ENCODE measurements around the gene ZNF497. TPM values are rescaled to one million over a fixed set of nuclear protein-coding genes. Genes with fewer than 3 reads are reported as not detected.
A peak's percentile ranks its signal among the peaks of the same experiment; 100 is the strongest.

The ZNF497 gene
- total and polyA plus RNA-seq, 9 of the 15 experiments (the other 6 are each of a cell fraction or from before 2014, with no cell fraction given): 0.06 to 0.98 (median 0.44) TPM; not detected in 1

DNA sequence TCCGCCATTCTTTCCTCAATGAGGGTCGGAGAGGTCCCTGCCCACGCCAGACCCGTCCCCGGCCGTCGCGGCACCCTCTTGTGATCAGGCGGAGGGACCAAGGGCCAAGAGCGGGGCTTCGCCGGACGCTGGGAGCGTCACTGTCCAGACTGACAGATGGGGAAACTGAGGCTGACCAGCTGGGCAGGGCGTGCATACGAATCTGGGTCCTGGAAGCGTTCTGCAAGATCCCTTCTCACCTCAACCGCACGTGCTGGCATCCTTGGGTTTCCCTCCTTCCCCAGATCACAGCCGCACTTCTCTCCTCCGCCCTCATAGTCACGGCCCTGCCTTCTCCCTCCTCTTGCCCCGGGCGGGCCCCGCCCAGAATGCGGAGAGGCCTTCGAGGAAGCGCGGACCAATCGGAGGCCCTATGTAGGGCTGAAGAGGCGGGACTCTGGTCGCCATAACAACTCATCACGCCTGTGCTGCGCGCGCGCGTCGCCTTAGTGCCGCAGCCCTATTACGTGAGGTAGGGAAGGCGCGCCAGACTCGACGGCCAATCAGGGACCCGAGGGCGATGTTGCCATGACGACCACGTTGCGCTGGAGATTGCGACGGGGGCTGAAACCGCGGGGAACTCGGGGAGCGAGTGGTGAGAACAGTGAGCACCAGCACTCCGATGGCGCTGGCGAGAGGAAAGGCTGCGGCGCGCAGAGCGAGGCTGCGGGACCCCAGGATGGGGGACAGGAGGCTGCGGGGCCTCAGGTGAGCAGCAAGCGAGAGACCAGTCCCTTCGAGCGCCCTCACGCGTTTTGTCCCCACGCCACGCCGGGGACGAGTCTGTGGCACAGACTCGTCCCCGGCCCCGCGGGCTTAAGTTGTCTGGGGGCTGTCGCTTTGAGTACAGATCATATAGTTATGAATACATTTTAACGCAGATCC lies 38.6 kb upstream of the ZNF497 start (continued):
- TF ChIP-seq IFI16 (CRISPR knock-in tag; IDR thresholded peaks at IDR 0.05): no peak
- no peak for TF ChIP-seq ZNF197 (CRISPR knock-in tag; IDR thresholded peaks at IDR 0.05; ENCODE audit: low read depth)
- no peak for TF ChIP-seq SMC3 (conservative IDR thresholded peaks at IDR 0.05; ENCODE audit: insufficient read depth, low read depth, low read length)
- TF ChIP-seq, protein P1, sequence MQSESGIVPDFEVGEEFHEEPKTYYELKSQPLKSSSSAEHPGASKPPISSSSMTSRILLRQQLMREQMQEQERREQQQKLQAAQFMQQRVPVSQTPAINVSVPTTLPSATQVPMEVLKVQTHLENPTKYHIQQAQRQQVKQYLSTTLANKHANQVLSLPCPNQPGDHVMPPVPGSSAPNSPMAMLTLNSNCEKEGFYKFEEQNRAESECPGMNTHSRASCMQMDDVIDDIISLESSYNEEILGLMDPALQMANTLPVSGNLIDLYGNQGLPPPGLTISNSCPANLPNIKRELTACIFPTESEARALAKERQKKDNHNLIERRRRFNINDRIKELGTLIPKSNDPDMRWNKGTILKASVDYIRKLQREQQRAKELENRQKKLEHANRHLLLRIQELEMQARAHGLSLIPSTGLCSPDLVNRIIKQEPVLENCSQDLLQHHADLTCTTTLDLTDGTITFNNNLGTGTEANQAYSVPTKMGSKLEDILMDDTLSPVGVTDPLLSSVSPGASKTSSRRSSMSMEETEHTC (IDR thresholded peaks at IDR 0.05): no peak
- TF ChIP-seq MCM7 (IDR thresholded peaks at IDR 0.05): no peak
- peak in 1 of 2 experiments; percentile 76; a peak in 2 of 4 replicates for TF ChIP-seq TEAD1 (CRISPR knock-in tag; IDR thresholded peaks at IDR 0.05)
- TF ChIP-seq, protein P2, sequence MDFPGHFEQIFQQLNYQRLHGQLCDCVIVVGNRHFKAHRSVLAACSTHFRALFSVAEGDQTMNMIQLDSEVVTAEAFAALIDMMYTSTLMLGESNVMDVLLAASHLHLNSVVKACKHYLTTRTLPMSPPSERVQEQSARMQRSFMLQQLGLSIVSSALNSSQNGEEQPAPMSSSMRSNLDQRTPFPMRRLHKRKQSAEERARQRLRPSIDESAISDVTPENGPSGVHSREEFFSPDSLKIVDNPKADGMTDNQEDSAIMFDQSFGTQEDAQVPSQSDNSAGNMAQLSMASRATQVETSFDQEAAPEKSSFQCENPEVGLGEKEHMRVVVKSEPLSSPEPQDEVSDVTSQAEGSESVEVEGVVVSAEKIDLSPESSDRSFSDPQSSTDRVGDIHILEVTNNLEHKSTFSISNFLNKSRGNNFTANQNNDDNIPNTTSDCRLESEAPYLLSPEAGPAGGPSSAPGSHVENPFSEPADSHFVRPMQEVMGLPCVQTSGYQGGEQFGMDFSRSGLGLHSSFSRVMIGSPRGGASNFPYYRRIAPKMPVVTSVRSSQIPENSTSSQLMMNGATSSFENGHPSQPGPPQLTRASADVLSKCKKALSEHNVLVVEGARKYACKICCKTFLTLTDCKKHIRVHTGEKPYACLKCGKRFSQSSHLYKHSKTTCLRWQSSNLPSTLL (IDR thresholded peaks at IDR 0.05): no peak
- no peak for TF ChIP-seq SRSF9 (IDR thresholded peaks at IDR 0.05; ENCODE audit: borderline replicate concordance, low read depth, low read length)
- 0 out of 2 replicates have a peak, but pooled peaks have one; percentile 25 for TF ChIP-seq ZNF444 (CRISPR knock-in tag; IDR thresholded peaks at IDR 0.05)
- TF ChIP-seq HNRNPUL1 (IDR thresholded peaks at IDR 0.05; ENCODE audit: low read length): no peak
- TF ChIP-seq SPI1 (IDR thresholded peaks at IDR 0.05; ENCODE audit: borderline replicate concordance, low read depth, low read length): 0 out of 2 replicates have a peak, but pooled peaks have one; percentile 40
- no peak for TF ChIP-seq ZNF143 (CRISPR knock-in tag; IDR thresholded peaks at IDR 0.05)
- no peak for TF ChIP-seq ZC3H11A (IDR thresholded peaks at IDR 0.05; ENCODE audit: low read depth, low read length)
- TF ChIP-seq, protein P3, sequence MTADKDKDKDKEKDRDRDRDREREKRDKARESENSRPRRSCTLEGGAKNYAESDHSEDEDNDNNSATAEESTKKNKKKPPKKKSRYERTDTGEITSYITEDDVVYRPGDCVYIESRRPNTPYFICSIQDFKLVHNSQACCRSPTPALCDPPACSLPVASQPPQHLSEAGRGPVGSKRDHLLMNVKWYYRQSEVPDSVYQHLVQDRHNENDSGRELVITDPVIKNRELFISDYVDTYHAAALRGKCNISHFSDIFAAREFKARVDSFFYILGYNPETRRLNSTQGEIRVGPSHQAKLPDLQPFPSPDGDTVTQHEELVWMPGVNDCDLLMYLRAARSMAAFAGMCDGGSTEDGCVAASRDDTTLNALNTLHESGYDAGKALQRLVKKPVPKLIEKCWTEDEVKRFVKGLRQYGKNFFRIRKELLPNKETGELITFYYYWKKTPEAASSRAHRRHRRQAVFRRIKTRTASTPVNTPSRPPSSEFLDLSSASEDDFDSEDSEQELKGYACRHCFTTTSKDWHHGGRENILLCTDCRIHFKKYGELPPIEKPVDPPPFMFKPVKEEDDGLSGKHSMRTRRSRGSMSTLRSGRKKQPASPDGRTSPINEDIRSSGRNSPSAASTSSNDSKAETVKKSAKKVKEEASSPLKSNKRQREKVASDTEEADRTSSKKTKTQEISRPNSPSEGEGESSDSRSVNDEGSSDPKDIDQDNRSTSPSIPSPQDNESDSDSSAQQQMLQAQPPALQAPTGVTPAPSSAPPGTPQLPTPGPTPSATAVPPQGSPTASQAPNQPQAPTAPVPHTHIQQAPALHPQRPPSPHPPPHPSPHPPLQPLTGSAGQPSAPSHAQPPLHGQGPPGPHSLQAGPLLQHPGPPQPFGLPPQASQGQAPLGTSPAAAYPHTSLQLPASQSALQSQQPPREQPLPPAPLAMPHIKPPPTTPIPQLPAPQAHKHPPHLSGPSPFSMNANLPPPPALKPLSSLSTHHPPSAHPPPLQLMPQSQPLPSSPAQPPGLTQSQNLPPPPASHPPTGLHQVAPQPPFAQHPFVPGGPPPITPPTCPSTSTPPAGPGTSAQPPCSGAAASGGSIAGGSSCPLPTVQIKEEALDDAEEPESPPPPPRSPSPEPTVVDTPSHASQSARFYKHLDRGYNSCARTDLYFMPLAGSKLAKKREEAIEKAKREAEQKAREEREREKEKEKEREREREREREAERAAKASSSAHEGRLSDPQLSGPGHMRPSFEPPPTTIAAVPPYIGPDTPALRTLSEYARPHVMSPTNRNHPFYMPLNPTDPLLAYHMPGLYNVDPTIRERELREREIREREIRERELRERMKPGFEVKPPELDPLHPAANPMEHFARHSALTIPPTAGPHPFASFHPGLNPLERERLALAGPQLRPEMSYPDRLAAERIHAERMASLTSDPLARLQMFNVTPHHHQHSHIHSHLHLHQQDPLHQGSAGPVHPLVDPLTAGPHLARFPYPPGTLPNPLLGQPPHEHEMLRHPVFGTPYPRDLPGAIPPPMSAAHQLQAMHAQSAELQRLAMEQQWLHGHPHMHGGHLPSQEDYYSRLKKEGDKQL (CRISPR knock-in tag; IDR thresholded peaks at IDR 0.05; ENCODE audit: borderline replicate concordance): no peak
- TF ChIP-seq SMARCC2 (IDR thresholded peaks at IDR 0.05; ENCODE audit: low read depth): no peak
- no peak for TF ChIP-seq BRCA1 (IDR thresholded peaks at IDR 0.05)
- no peak for TF ChIP-seq BRCA1 (CRISPR knock-in tag; IDR thresholded peaks at IDR 0.05)

All from K562 (cell line).